Nephron progenitor cell (in vitro differentiated cells): ENCODE results near the gene FIS1.
"Not testable (repeated sequence)": the region's sequence is repeated elsewhere in the genome, so short reads cannot be mapped to it uniquely, and the experiment has no call there.

ENCODE experiments used
- DNase-seq: peaks from one replicate; pipeline ENCODE4 v3.0.0; 2021
- H3K27ac Mint-ChIP-seq: 2 replicates; pipeline ENCODE4 v1.8.0; 2021; ENCODE audit warnings: mild to moderate bottlenecking, moderate library complexity, mixed read lengths
- H3K27me3 Mint-ChIP-seq: 2 replicates; pipeline ENCODE4 v1.8.0; 2021; ENCODE audit warnings: mild to moderate bottlenecking, low read depth, mixed read lengths; ENCODE audit not compliant: poor library complexity
- H3K36me3 Mint-ChIP-seq: 2 replicates; pipeline ENCODE4 v1.8.0; 2021; ENCODE audit warnings: low read depth, mixed read lengths
- H3K4me1 Mint-ChIP-seq: 2 replicates; pipeline ENCODE4 v1.8.0; 2021; ENCODE audit warnings: mixed read lengths
- H3K4me3 Mint-ChIP-seq: 2 replicates; pipeline ENCODE4 v1.8.0; 2021; ENCODE audit warnings: mild to moderate bottlenecking, moderate library complexity, mixed read lengths
- H3K9me3 Mint-ChIP-seq: 2 replicates; pipeline ENCODE4 v1.8.0; 2021; ENCODE audit warnings: mild to moderate bottlenecking, moderate library complexity, mixed read lengths
- CTCF ChIP-seq: fragments of 200-600 bp; sonication (generic); IDR thresholded peaks from 2 replicates; pipeline ENCODE4 v1.5.0; 2021; ENCODE audit warnings: antibody characterized with exemption

Gene FIS1

GRCh38 chr7:101288439-101288838 is 43.6 kb upstream of the FIS1 start:
- Mint-ChIP-seq H3K4me3 (no peak overlapping the region), H3K36me3 (no peaks in the 10 kb centered on the region), H3K9me3 (no peaks in the 10 kb centered on the region), H3K4me1 (peaks cover 7% of the 10 kb centered on the region), H3K27me3 (peaks cover 72% of the 10 kb centered on the region), H3K27ac (no peak overlapping the region)
- TF ChIP-seq CTCF: no peak
- DNase-seq: no peak

- H3K4me1 Mint-ChIP-seq: peaks cover 14% of the 10 kb centered on the region
- peaks cover 61% of the 10 kb centered on the region for H3K27me3 Mint-ChIP-seq
- H3K9me3 Mint-ChIP-seq: no peaks in the 10 kb centered on the region
- no peak for TF ChIP-seq CTCF
- no peak overlapping the region for H3K27ac Mint-ChIP-seq
- no peaks in the 10 kb centered on the region for H3K36me3 Mint-ChIP-seq
- H3K4me3 Mint-ChIP-seq: no peak overlapping the region
- DNase-seq: no peak
These were observed 42.2 kb upstream of the FIS1 start for GRCh38 chr7:101287032-101287431.

GRCh38 chr7:101285880-101286279 is 41.0 kb upstream of the FIS1 start:
- H3K27me3 Mint-ChIP-seq: peaks cover 52% of the 10 kb centered on the region
- H3K4me3 Mint-ChIP-seq, H3K9me3 Mint-ChIP-seq, H3K27ac Mint-ChIP-seq, DNase-seq, H3K36me3 Mint-ChIP-seq: not testable (repeated sequence)
- peaks cover 23% of the 10 kb centered on the region for H3K4me1 Mint-ChIP-seq

- Mint-ChIP-seq H3K27me3 (peaks cover 45% of the 10 kb centered on the region), H3K36me3 (no peaks in the 10 kb centered on the region), H3K9me3 (peaks cover 4% of the 10 kb centered on the region), H3K27ac (no peak overlapping the region), H3K4me3 (no peak overlapping the region), H3K4me1 (peaks cover 17% of the 10 kb centered on the region)
- DNase-seq: no peak
- TF ChIP-seq CTCF: no peak
These were observed 40.3 kb upstream of the FIS1 start for GRCh38 chr7:101285171-101285570.

GRCh38 chr7:101280912-101281311 is 36.0 kb upstream of the FIS1 start:
- Mint-ChIP-seq H3K27me3 (peaks cover 20% of the 10 kb centered on the region), H3K4me1 (peaks cover 16% of the 10 kb centered on the region), H3K27ac (peak overlapping the region; percentile 29)
- H3K9me3 Mint-ChIP-seq, DNase-seq, H3K36me3 Mint-ChIP-seq, H3K4me3 Mint-ChIP-seq: not testable (repeated sequence)

GRCh38 chr7:101278461-101279292 is 33.8 kb upstream of the FIS1 start:
- Mint-ChIP-seq H3K36me3 (no peaks in the 10 kb centered on the region), H3K4me3 (no peak overlapping the region), H3K9me3 (peaks cover 4% of the 10 kb centered on the region), H3K4me1 (peaks cover 16% of the 10 kb centered on the region), H3K27me3 (peaks cover 13% of the 10 kb centered on the region), H3K27ac (no peak overlapping the region)
- DNase-seq: no peak
- no peak for TF ChIP-seq CTCF

GRCh38 chr7:101277155-101277554 is 32.3 kb upstream of the FIS1 start:
- Mint-ChIP-seq H3K9me3 (peaks cover 4% of the 10 kb centered on the region), H3K36me3 (no peaks in the 10 kb centered on the region), H3K4me3 (no peak overlapping the region), H3K27ac (no peak overlapping the region), H3K4me1 (peaks cover 14% of the 10 kb centered on the region), H3K27me3 (peaks cover 11% of the 10 kb centered on the region)
- DNase-seq: no peak
- no peak for TF ChIP-seq CTCF
